NCI-H1092 treated with DMSO at 0.1 percent for 48 hours (cell line): Measurements from ENCODE around the gene MCC.
"Not testable (repeated sequence)": the region's sequence is repeated elsewhere in the genome, so short reads cannot be mapped to it uniquely, and the experiment has no call there.

Experiments
- DNase-seq: peaks from one replicate; lab custom pipeline; 2025; lab: John Stamatoyannopoulos, UW

Gene MCC

GRCh38 chr5:113421693-113422092 lies 66.6 kb downstream of the MCC start:
- DNase-seq: no peak

- no peak for DNase-seq
Observed at GRCh38 chr5:113405530-113405929, 82.7 kb downstream of the MCC start.

DNA sequence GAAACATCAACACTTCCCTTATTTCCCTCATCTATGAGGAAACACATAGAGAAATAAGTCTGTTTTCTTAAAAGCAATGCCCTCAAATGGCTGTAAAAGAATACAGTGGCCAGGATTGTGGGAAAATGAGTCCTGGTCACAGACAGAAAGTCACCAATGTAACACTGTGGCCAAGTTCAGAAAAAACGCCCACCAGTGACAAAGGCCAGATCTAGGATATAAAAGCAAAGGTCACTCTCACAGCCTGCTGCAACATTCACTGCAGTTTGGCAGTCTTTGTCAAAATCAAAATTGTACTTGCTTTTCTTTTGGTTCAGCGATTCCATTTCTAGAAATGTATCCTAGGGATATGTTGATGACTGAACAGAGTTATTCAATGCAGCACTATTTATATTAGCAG lies 84.0 kb downstream of the MCC start:
- no peak for DNase-seq

DNA sequence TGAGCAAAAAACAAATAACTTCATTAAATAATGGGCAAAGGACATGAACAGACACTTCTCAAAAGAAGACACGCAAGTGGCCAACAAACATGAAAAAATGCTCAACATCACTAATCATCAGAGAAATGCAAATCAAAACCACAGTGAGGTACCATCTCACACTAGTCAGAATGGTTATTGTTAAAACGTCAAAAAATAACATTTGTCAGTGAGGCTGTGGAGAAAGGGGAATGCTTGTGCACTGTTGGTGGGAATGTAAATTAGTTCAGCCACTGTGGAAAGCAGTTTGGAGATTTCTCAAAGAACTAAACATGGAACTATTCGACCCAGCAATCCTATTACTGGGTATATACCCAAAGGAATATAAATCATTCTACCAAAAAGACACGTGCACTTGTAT lies 90.3 kb downstream of the MCC start:
- DNase-seq: not testable (repeated sequence)

DNA sequence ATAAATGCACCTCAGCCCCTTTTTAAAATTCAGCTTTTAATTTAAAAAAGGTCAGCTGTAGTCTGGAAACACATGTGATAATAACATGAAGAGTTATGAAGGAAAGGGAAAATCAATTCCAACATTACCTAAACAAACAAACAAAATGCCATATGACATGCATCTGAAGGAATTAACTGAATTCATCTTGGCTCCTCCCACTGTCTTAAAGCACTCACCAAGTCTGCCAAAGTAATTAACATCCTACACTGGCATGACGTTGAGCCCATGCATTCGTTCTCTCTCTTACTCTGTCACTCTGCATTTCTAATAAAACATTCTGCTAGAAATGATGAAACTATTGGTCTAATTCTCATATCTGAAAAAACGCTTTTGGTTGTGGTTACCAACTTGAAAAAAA lies 91.2 kb downstream of the MCC start:
- DNase-seq: no peak

DNA sequence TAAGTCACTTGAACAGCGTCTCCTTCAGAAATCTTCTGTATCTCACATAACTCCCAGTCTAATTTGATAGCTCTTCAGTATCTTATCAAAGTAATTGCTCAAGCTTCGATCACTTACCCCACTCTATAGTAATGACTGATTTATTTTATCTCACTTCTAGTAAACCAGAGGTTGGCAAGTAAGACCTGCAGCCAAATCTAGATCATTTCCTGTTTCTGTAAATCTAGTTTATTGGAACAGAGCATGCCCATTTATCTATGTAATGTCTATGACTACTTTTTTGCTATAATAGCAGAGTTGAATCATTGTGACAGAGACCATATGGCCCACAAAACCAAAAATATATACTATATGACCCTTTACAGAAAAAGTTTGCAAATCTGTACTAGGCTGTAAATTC lies 93.6 kb downstream of the MCC start:
- DNase-seq: no peak

DNA sequence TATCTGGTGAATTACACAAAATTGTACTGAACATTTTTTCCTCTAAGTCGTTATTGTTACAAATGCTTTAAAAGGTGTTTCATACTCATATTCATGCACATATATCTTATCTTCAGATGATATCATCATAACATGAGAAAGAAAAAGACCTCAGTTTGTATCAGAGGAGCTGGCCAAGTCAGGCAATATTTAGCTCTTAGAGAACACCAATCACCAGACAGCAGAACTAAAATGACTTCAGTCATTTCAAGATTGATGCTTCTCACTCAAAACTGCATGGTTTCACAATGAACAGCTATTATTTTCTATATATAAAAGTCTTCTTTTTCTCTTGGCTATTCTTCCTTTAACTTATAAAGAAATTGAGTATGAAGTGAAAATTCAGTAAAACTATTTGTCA lies 98.0 kb downstream of the MCC start:
- DNase-seq: no peak

- no peak for DNase-seq
Observed at GRCh38 chr5:113389116-113389515, 99.1 kb downstream of the MCC start.

- DNase-seq: no peak
Observed at GRCh38 chr5:113387844-113388243, 100.4 kb downstream of the MCC start.

GRCh38 chr5:113384782-113385285 lies 103.4 kb downstream of the MCC start:
- no peak for DNase-seq

DNA sequence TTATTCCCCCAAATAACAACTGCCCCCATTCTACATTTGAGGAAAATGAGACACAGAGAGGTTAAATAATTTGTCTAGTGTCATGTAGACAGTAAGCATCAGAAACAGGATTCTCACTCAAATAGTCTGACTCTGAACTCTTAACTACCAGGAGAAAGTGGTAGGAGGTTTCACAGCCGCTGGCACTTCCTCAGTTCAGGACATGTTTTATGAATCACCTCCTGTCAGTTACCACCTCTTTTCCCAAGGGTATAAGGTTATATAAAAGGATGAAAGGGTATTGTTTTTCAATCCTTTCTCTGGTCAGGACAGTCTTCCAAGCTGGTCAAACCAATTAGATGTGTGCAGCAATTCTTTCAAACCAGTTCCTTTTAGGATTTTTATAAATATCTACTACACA lies 105.5 kb downstream of the MCC start:
- no peak for DNase-seq

DNA sequence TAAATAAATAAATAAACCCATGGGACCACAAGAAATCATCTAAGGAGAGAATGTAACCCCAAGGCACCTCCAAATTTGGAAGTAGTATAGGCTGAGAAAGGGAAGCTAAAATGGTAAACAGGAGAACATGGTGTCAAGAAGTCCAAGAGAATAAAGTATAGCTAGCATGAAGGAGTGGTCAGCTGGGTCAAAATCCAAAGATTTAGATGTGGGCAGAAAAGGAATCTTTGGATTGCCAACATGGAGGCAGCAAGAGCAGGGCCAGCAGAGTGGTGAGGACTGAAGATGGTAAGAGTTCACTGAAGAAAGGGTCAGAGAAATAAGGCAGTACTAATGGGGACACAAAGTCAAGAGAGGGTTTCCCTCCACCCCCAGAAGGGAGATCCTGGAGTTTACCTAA lies 106.5 kb downstream of the MCC start:
- DNase-seq: no peak

DNA sequence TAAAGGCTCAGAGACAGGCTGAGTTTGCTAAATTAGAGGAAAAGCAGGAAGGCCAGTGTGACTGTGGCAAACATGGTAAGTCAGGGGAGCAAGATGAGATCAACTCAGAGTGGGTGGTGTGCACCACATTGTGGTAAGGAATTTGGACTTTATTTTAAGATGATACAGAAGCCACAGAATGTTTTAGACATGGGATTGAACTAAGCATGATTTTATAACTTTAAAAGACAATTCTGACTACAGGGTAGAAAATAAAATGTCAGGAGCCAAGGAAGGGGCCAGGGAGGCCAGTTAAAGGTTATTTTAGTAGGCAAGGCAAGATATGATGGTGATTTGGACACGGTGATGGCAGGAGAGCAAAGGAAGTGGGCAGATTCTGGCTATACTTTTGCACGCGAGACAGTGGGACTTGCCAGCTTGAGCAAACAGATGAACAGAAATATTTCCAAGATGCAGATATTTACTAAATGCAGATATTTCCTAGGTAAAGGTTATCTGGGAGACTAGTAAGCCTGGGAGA lies 107.4 kb downstream of the MCC start:
- DNase-seq: no peak

DNA sequence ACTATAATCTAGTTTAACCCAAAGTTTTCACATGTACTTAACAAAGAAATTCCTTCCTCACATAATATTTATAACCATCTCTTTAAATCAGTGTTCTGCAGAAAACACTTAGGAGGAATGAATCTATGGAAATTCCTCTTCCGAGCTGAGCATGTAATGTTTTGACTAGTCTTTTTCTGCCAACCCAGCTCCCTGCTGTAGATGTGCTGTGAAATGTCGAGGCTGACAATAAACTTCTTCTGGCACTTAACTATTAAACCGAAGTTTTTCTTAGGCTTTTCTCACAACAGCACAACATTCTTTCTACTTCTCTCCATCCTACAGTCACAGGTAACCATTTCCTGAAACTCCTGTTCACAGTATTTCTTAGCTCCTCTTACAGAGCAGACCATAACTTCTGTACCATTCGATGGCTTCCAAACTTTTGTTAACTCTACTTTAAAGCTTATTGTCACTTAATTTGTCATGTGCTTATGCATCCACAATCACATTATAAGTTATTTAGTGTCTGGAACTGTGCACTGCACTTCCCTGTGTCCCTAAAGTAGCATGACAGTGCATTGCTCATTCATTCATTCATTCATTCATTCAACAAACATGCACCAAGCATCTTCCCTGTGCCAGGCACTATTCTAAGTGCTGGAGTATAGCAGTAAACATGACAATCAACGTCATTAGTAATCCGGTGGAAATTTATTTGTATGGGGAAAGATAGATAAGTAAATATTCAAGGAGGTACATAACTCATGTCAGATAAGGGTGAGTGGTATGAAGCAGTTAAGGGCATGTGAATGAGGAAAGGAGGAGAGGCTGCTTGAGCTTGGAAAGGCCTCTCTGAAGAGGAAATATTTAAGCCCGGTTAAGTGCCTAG lies 108.1 kb downstream of the MCC start:
- no peak for DNase-seq

- DNase-seq: peak; percentile 15
Observed at GRCh38 chr5:113378959-113379541, 109.2 kb downstream of the MCC start.

- no peak for DNase-seq
Observed at GRCh38 chr5:113378514-113378913, 109.7 kb downstream of the MCC start.

DNA sequence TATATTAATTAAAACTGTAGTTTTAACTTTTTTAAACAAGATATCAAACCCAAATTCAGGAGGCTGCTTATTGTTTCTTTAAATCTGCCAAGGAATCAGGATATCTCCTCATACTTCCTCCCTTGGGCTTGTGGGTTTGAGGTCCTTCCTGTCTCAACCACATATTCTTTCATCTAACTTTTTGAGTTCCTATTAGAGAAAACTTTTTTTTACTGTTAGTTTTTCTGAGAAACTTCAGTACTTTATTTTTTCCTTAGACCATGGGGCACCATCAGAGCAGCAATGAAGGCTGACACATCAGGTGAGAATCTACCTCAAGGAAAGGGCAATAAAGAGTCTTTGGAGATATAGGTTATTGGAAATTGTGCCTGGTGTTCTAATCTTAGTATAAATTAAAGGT lies 110.2 kb downstream of the MCC start:
- no peak for DNase-seq

DNA sequence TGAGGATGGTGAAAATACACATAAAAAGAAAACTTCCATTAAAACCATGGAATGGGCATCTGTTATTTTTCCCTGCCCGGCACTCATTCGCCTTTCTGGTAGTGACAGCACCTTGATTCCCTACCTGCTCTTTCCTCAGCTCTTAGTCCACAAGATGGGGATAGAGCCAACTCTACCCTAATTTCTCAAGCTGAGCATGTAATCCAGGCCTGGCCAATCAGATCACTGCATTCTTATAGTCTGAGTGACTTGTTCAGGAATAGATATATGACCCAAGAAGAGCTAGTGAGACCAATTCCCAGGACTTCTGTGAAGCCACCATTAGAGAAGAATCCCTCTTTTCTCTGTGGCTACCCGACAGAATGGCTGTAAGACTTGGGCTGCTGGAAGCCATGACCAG lies 111.6 kb downstream of the MCC start:
- DNase-seq: no peak

DNA sequence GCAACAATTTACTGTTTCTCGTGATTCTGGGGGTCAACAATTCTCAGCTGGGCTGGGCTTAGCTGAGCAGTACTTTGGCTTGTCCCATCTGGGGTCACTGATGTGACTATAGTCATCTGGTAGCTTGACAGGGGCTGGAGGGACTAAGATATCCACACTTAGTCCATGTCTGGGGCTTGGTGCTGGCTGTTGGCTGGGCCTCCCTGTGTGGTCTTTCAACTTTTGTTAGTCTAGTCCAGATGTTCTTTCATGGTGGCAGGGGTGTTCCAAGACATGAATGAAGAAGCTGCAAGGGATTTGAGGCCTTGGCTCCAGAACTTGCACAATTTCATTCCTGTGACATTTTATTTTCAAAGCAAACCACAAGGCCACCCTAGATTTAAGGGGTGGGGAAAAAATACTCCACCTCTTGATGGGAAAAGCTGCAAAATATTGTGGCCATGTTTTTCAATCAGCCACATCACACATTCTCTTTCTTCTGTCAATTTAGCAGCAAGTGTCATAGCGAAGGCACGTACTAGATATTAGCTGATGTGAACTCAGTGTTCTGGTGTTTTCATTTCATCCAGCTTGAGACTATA lies 112.7 kb downstream of the MCC start:
- DNase-seq: no peak

DNA sequence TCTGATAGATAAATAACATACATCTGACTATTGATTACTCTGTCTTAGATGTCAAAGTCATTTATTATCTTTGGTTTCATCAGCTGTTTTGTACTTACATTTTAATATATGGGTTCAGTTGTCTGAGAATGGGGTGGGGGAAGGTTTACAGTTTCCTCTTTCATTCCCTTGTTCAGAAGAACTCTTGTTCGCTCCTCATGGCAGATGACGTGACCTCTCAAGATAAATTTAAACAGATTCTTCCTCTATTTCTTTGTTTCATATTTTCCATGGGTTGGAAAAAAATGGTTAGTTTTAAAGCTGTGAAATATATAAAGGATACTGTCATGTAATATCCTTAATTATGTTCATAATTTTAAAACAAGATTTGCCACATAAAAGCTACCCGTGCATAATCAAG lies 114.8 kb downstream of the MCC start:
- no peak for DNase-seq

- DNase-seq: no peak
Observed at GRCh38 chr5:113371721-113372196, 116.5 kb downstream of the MCC start.

GRCh38 chr5:113367586-113367985 lies 120.7 kb downstream of the MCC start:
- DNase-seq: no peak

GRCh38 chr5:113364466-113364865 lies 123.8 kb downstream of the MCC start:
- no peak for DNase-seq
